Stimulated activated effector memory CD8-positive, alpha-beta T cell treated with anti-CD3 and anti-CD28 coated beads, Interleukin-12 subunit alpha, Interleukin-12 subunit beta, amount 100 ng/mL, for 72 hours (primary cell): ENCODE measurements around the gene RCL1.
A peak's percentile ranks its signal among the peaks of the same experiment; 100 is the strongest.
"Not testable (repeated sequence)": the region's sequence is repeated elsewhere in the genome, so short reads cannot be mapped to it uniquely, and the experiment has no call there.

Experiments
- ATAC-seq: fragments of 150-1000 bp; cut with Tn5 transposase; 2 replicates; pipeline ENCODE4 v1.10.0; 2021
- DNase-seq, 2 donors: peaks; one replicate each; pipeline ENCODE4 v3.0.0; 2021 to 2022; ENCODE audit warnings: low spot score in 2 of 2
- H3K27ac Mint-ChIP-seq: one replicate; pipeline ENCODE4 v1.8.0; 2022; ENCODE audit warnings: mild to moderate bottlenecking, mixed read lengths
- H3K36me3 Mint-ChIP-seq: one replicate; pipeline ENCODE4 v1.8.0; 2022; ENCODE audit warnings: mild to moderate bottlenecking, mixed read lengths
- H3K4me1 Mint-ChIP-seq: one replicate; pipeline ENCODE4 v1.8.0; 2022; ENCODE audit warnings: mixed read lengths
- H3K4me3 Mint-ChIP-seq: one replicate; pipeline ENCODE4 v1.8.0; 2022; ENCODE audit warnings: mild to moderate bottlenecking, mixed read lengths
- H3K9me3 Mint-ChIP-seq: one replicate; pipeline ENCODE4 v1.8.0; 2022; ENCODE audit warnings: mixed read lengths

Gene RCL1, protein sequence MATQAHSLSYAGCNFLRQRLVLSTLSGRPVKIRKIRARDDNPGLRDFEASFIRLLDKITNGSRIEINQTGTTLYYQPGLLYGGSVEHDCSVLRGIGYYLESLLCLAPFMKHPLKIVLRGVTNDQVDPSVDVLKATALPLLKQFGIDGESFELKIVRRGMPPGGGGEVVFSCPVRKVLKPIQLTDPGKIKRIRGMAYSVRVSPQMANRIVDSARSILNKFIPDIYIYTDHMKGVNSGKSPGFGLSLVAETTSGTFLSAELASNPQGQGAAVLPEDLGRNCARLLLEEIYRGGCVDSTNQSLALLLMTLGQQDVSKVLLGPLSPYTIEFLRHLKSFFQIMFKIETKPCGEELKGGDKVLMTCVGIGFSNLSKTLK

GRCh38 chr9:4792572-4793458, at the start of gene RCL1:
TSS of gene RCL1 (plus strand) at chr9:4792944. CDS start at chr9:4793092, 148 bp downstream.
- Mint-ChIP-seq H3K27ac (peak within 1 kb of the TSS; percentile 92), H3K36me3 (peaks cover 5% of the 10 kb centered on the region), H3K4me1 (peaks cover 41% of the 10 kb centered on the region), H3K4me3 (peak within 1 kb of the TSS; percentile 91), H3K9me3 (no peaks in the 10 kb centered on the region)
- ATAC-seq (peak; percentile 98), DNase-seq (peak; percentile 97)

DNA sequence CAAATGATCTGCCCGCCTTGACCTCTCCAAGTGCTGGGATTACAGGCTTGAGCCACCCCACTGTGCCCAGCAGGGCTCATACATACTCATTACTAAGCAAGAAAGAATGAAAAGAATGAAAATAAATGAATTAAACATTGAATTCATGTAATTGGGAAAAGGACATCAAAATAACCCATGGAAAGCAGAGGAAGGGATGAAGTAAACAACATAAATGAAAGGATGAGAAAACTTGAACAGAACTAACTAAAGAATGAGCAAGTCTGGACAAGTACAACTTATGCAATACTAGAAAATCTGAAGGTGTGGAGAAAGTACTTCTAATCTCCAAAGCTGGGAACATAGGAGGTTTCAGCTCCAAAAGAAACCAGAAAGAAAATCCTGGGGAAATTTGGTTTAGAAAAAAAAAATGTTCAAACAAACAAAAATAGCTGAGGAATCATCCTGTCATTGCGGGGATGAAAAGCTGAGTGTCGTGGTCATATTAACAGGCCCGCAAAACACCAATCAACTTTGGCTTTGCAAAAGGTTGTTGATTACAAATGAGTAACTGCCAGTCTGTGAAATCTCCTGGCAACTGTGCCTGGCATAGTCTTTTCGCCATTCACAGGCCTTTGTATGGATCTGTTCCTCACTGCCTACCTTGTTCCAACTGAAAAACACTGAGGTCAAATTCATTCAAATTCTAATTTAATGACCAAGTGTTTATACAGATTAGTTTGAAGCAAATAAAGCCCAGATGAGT, 49.4 kb upstream of the RCL1 start:
- Mint-ChIP-seq H3K4me1 (peaks cover 29% of the 10 kb centered on the region), H3K27ac (no peak overlapping the region), H3K36me3 (peaks cover 19% of the 10 kb centered on the region), H3K9me3 (no peaks in the 10 kb centered on the region), H3K4me3 (no peak overlapping the region)
- ATAC-seq (no peak), DNase-seq (no peak)

DNA sequence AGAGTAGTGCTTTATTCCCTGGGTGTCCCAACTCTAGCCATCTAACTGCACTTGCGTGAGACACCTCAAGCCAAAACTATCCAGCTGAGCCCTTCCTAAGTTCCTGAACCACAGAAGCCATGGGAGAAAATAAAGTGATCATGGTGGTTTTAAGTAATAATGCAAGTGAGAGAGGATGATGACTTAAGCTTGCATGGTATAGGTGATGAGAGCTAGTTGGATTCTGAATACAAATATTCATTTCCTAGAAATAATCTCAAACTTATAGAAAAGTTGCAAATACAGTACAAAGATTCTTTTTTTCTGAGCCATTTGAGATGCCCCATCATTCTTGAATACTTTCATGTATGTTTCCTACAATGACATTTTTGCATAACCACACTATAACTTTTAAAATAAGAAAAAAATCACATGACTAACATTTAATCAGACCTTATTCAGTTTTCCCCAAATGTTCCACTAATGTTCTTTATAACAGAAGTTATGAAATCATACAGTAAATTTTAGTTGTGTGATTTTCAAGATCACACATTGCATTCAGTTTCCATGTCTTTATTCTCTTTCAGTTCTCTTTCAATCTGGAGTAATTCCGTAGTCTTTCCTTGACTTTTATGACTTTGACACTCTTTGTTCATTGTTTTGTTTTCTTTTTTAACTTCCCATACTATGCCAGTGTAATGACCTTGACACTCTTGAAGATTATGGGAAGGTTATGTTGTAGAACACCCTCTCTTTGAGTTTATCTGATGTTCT, 46.3 kb upstream of the RCL1 start:
- ATAC-seq (peak; percentile 63), DNase-seq (no peak)
- Mint-ChIP-seq H3K9me3 (no peaks in the 10 kb centered on the region), H3K27ac (no peak overlapping the region), H3K4me1 (peaks cover 23% of the 10 kb centered on the region), H3K4me3 (no peak overlapping the region), H3K36me3 (no peaks in the 10 kb centered on the region)

GRCh38 chr9:4748612-4749011, 44.1 kb upstream of the RCL1 start:
- Mint-ChIP-seq H3K9me3 (no peaks in the 10 kb centered on the region), H3K4me3 (no peak overlapping the region), H3K36me3 (no peaks in the 10 kb centered on the region), H3K27ac (no peak overlapping the region), H3K4me1 (peaks cover 15% of the 10 kb centered on the region)
- DNase-seq (no peak), ATAC-seq (peak; percentile 37)

DNA sequence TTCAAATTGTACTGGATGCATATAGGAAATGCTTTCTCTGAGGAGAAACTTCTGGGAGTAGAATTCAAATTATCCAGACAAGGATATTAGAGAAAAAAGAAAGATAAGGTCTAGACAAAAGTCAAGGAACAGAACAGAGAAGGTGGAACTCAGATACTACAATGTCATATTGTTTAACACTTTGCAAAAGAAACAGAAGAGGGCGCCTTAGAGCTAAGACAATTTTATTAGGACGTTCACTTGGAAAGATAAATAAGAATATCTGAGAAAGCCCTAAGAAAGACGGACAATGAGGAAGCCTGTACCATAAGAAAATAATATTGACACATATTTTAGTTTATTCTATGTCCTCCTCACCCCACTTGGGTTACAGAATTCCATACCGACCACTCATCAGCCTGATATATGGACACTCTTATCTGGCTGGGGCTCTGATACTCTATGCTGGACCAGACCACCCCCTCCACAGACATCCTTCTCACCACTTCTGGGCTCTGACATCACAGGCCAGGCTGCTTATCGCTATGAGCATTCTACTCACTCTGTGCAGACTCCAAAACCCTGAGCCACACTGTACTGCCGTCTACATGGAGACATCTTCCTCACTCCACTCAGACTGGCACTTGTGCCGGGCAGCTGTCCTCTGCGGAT, 42.6 kb upstream of the RCL1 start:
- Mint-ChIP-seq H3K9me3 (no peaks in the 10 kb centered on the region), H3K4me1 (peaks cover 15% of the 10 kb centered on the region), H3K27ac (no peak overlapping the region), H3K4me3 (no peak overlapping the region), H3K36me3 (no peaks in the 10 kb centered on the region)
- DNase-seq (no peak), ATAC-seq (peak; percentile 48)

- H3K4me1 Mint-ChIP-seq, DNase-seq, H3K27ac Mint-ChIP-seq, H3K9me3 Mint-ChIP-seq, H3K4me3 Mint-ChIP-seq, H3K36me3 Mint-ChIP-seq, ATAC-seq: not testable (repeated sequence)
Observed at GRCh38 chr9:4754530-4754929, 38.2 kb upstream of the RCL1 start.

DNA sequence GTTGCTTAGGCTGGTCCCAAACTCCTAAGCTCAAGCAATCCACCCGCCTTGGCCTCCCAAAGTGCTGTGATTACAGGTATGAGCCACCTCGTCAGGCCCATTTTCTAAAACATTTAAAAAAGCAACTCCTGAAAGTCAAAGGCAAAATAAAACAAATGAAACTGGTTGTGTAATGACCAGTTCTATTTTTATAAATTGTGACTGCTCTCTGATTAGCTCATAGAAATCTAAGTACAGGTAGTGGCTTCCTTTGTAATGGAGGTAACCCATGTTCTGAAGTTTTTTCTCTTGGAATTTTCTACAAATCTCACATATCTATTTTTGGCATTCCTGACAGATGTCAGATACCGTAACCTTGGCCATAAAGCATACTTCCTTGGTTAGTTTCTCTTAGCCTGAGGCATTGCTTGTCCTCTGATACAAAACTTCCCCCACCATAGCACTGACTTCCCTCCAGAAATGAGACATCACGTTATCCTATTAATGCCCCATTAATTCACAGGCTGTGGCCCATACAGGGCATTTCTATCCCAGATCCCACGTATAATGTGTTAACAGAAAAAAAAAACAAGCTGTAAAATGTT, 37.6 kb upstream of the RCL1 start:
- ATAC-seq (no peak), DNase-seq (no peak)
- Mint-ChIP-seq H3K9me3 (no peaks in the 10 kb centered on the region), H3K4me3 (no peak overlapping the region), H3K27ac (no peak overlapping the region), H3K36me3 (peaks cover 5% of the 10 kb centered on the region), H3K4me1 (peaks cover 5% of the 10 kb centered on the region)

DNA sequence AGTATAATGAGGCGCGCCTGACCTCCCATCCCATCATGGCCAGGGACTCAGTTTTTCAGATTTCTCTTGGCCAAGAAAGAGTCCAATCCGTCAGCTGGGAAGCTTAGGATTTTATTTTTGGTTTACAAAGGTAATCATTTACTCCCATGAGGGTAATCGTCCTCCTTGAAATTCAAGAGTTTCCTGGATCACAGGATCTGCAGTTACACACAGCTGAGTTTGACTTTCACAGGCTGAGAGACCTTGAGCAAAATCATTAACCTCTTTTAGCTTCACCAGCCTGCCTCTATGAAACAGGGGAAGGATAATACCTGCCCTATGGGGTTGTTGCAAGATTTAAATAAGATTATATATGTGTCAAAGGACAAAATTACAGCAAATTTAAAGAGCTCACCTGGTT, 36.3 kb upstream of the RCL1 start:
- H3K36me3 Mint-ChIP-seq, result peaks cover 5% of the 10 kb centered on the region
- H3K9me3 Mint-ChIP-seq, result no peaks in the 10 kb centered on the region
- no peak for DNase-seq
- H3K4me1 Mint-ChIP-seq, result peaks cover 5% of the 10 kb centered on the region
- no peak for ATAC-seq
- H3K27ac Mint-ChIP-seq, result no peak overlapping the region
- H3K4me3 Mint-ChIP-seq, result no peak overlapping the region

DNA sequence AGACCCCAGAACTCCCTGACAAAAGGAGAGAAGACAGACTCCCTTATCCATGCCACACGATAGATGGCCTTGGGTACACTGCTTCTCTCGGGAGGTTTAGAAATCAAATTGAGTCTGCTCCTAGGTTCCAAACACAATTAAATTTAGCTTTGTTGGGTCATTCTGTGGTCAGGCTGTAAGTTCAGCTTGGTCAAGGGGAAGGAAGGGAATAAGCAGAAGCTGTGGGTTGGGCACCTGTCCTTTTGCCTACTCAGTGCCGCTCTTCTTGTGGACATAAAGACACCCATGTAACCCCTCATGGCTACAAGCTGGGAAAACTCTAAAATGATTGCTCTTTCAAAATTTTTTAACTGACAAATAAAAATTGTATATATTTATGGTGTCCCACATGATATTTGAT, 32.6 kb upstream of the RCL1 start:
- ATAC-seq (no peak), DNase-seq (no peak)
- Mint-ChIP-seq H3K27ac (no peak overlapping the region), H3K4me3 (no peak overlapping the region), H3K9me3 (no peaks in the 10 kb centered on the region), H3K4me1 (peaks cover 11% of the 10 kb centered on the region), H3K36me3 (peaks cover 5% of the 10 kb centered on the region)

DNA sequence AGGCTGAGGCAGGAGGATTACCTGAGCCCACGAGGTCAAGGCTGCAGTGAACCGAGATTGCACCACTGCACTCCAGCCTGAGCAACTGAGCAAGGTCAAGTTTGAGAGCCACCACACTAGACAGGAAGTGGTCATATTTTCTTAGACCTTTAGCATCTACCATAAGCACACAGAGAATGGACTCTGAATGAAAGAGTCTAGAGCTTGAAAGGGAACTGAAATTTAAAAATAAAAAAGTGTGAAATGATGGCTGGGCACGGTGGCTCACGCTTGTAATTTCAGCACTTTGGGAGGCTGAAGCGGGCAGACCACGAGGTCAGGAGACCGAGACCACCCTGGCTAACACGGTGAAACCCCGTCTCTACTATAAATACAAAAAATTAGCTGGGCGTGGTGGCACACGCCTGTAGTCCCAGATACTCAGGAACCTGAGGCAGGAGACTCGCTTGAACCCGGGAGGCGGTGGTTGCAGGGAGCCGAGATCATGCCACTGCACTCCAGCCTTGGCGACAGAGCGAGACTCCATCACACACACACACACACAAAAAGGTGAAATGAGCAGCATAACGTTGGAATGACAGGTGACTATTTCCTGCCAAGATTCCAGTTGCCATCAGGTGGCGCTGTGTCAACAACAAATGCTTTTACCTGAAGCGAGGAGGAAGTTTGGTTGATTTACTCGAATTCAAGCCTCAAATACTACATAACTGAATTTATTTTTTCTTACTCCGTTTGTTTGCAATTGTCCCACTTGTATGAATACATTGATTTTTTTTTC, 30.4 kb upstream of the RCL1 start:
- peaks cover 5% of the 10 kb centered on the region for H3K36me3 Mint-ChIP-seq
- H3K4me3 Mint-ChIP-seq, result peak overlapping the region; percentile 21
- DNase-seq, result peak; percentile 50 to 86
- peak overlapping the region; percentile 3 for H3K27ac Mint-ChIP-seq
- peaks cover 11% of the 10 kb centered on the region for H3K4me1 Mint-ChIP-seq
- peak; percentile 73 for ATAC-seq
- H3K9me3 Mint-ChIP-seq, result no peaks in the 10 kb centered on the region

- H3K27ac Mint-ChIP-seq, result no peak overlapping the region
- H3K4me3 Mint-ChIP-seq, result peak overlapping the region; percentile 21
- H3K4me1 Mint-ChIP-seq, result peaks cover 11% of the 10 kb centered on the region
- H3K36me3 Mint-ChIP-seq, result peaks cover 5% of the 10 kb centered on the region
- H3K9me3 Mint-ChIP-seq, result no peaks in the 10 kb centered on the region
- ATAC-seq (peak; percentile 17), DNase-seq (no peak)
Observed at GRCh38 chr9:4762886-4763541, 29.7 kb upstream of the RCL1 start.

DNA sequence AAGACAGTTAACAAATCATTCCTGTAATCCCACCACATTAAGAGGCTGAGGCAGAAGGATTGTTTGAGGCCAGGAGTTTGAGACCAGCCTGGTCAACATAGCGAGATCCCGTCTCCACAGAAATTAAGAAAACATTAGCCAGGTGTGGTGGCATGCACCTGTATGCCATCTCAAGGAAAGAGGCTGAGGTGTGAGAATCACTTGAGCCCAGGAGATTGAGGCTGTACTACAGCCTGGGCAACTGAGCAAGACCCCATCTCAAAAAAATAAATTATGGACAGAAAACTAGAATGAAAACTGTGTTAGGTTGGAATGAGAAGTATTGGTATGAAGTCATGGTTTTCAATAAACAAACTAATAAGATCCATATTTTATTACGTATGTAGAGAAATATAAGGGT, 28.7 kb upstream of the RCL1 start:
- Mint-ChIP-seq H3K36me3 (peaks cover 5% of the 10 kb centered on the region), H3K9me3 (no peaks in the 10 kb centered on the region), H3K4me1 (peaks cover 11% of the 10 kb centered on the region), H3K27ac (no peak overlapping the region), H3K4me3 (no peak overlapping the region)
- no peak for ATAC-seq
- no peak for DNase-seq

GRCh38 chr9:4768681-4769080, 24.1 kb upstream of the RCL1 start:
- Mint-ChIP-seq H3K9me3 (no peaks in the 10 kb centered on the region), H3K4me1 (no peaks in the 10 kb centered on the region), H3K27ac (no peak overlapping the region), H3K4me3 (no peak overlapping the region), H3K36me3 (no peaks in the 10 kb centered on the region)
- no peak for ATAC-seq
- no peak for DNase-seq
